IMR-90 (cell line): ENCODE data around the gene TRIO. TPM values are rescaled to one million over a fixed set of nuclear protein-coding genes. Genes with fewer than 3 reads are reported as not detected.

Experiments
- ATAC-seq: fragments of 200-7000 bp; cut with Tn5 transposase; 2 replicates; pipeline ENCODE4 v1.9.1; 2020; ENCODE audit warnings: low read depth, mild to moderate bottlenecking, moderate library complexity
- BruUV-seq: library from RNA; stranded (reverse); fragments of 400-500 nt; replicated peaks from 2 replicates; lab custom pipeline; 2021; lab: Mats Ljungman, UMichigan
- CTCF ChIA-PET: fragments of 300-600 bp; formaldehyde crosslinking; extraction: SDS; loops from one replicate; lab custom pipeline; 2021; ENCODE audit warnings: antibody characterized with exemption; lab: Yijun Ruan, JAX
- POLR2A ChIA-PET: fragments of 300-600 bp; sonication (Branson Sonifier 250); formaldehyde crosslinking; loops from one replicate; lab custom pipeline; 2022; ENCODE audit warnings: antibody characterized with exemption; ENCODE audit not compliant: unreplicated experiment; lab: Charles Lee
- DNase-seq: peaks from one replicate; pipeline ENCODE4 v3.0.0; 2013
- H2AFZ ChIP-seq: replicated peaks from 2 replicates; pipeline ENCODE3; 2013; ENCODE audit warnings: low read length, mild to moderate bottlenecking; ENCODE audit not compliant: poor library complexity
- H2AK5ac ChIP-seq: 2 replicates; pipeline ENCODE4 v1.6.1; 2013; ENCODE audit warnings: low read depth, low read length, inconsistent platforms
- H2AK9ac ChIP-seq: replicated peaks from 2 replicates; pipeline ENCODE3; 2013; ENCODE audit warnings: mild to moderate bottlenecking, low read depth, low read length, moderate library complexity; ENCODE audit not compliant: poor library complexity
- H2BK120ac ChIP-seq: 2 replicates; pipeline ENCODE4 v1.6.1; 2013; ENCODE audit warnings: low read depth, low read length, inconsistent platforms
- H2BK15ac ChIP-seq: 3 replicates; pipeline ENCODE4 v1.6.1; 2013; ENCODE audit warnings: low read depth, low read length, inconsistent platforms
- H2BK20ac ChIP-seq: 2 replicates; pipeline ENCODE4 v1.6.1; 2013; ENCODE audit warnings: low read depth, mild to moderate bottlenecking, inconsistent platforms, low read length, moderate library complexity
- H2BK5ac ChIP-seq: 2 replicates; pipeline ENCODE4 v1.6.1; 2013; ENCODE audit warnings: mild to moderate bottlenecking, low read depth, low read length, inconsistent platforms; ENCODE audit not compliant: poor library complexity, severe bottlenecking
- H3K14ac ChIP-seq: replicated peaks from 2 replicates; pipeline ENCODE4 v1.6.1; 2013; ENCODE audit warnings: low read depth, low read length, inconsistent platforms
- H3K18ac ChIP-seq: 2 replicates; pipeline ENCODE4 v1.6.1; 2013; ENCODE audit warnings: low read depth, low read length, control low read depth
- H3K23ac ChIP-seq: 2 replicates; pipeline ENCODE4 v1.6.1; 2013; ENCODE audit warnings: low read depth, low read length, inconsistent platforms
- H3K27ac ChIP-seq: 2 replicates; pipeline ENCODE4 v1.5.1; 2013; ENCODE audit warnings: mild to moderate bottlenecking, control low read depth, low read length; ENCODE audit not compliant: insufficient read depth
- H3K27me3 ChIP-seq: 2 replicates; pipeline ENCODE4 v1.6.1; 2013; ENCODE audit warnings: low read length; ENCODE audit not compliant: control insufficient read depth, insufficient read depth
- H3K36me3 ChIP-seq: 2 replicates; pipeline ENCODE4 v1.6.1; 2013; ENCODE audit warnings: low read length, mixed read lengths; ENCODE audit not compliant: control insufficient read depth, insufficient read depth
- H3K4ac ChIP-seq: 2 replicates; pipeline ENCODE4 v1.6.1; 2013; ENCODE audit warnings: low read depth, low read length, inconsistent platforms
- H3K4me1 ChIP-seq: 2 replicates; pipeline ENCODE4 v1.6.1; 2013; ENCODE audit warnings: low read length, mixed read lengths; ENCODE audit not compliant: control insufficient read depth, insufficient read depth
- H3K4me2 ChIP-seq: 2 replicates; pipeline ENCODE4 v1.6.1; 2013; ENCODE audit warnings: low read depth, mild to moderate bottlenecking, control low read depth, low read length, moderate library complexity
- H3K4me3 ChIP-seq: 2 replicates; pipeline ENCODE4 v1.5.1; 2013; ENCODE audit warnings: low read depth, mild to moderate bottlenecking, control low read depth, low read length, moderate library complexity; ENCODE audit not compliant: insufficient read depth
- H3K56ac ChIP-seq: 2 replicates; pipeline ENCODE4 v1.6.1; 2013; ENCODE audit warnings: low read length, inconsistent platforms; ENCODE audit not compliant: insufficient read depth; ENCODE audit errors: extremely low read depth
- H3K79me1 ChIP-seq, 2 experiments: 2 replicates each; pipeline ENCODE4 v1.6.1; 2013; ENCODE audit warnings: low read length in 2 of 2, inconsistent platforms in 1 of 2, low read depth in 1 of 2
- H3K9ac ChIP-seq: 2 replicates; pipeline ENCODE4 v1.6.1; 2013; ENCODE audit warnings: low read depth, low read length, control low read depth
- H3K9me1 ChIP-seq: 2 replicates; pipeline ENCODE4 v1.6.1; 2013; ENCODE audit warnings: low read length, inconsistent platforms; ENCODE audit not compliant: insufficient read depth
- H3K9me3 ChIP-seq: 2 replicates; pipeline ENCODE4 v1.6.1; 2013; ENCODE audit warnings: low read length; ENCODE audit not compliant: control insufficient read depth, insufficient read depth
- H4K20me1 ChIP-seq: 2 replicates; pipeline ENCODE4 v1.6.1; 2013; ENCODE audit warnings: low read length, inconsistent platforms; ENCODE audit not compliant: insufficient read depth
- H4K5ac ChIP-seq: 2 replicates; pipeline ENCODE4 v1.6.1; 2013; ENCODE audit warnings: mild to moderate bottlenecking, low read depth, low read length, control low read depth
- H4K8ac ChIP-seq, 2 experiments: 2 replicates each; pipeline ENCODE4 v1.6.1; 2013; ENCODE audit warnings: low read depth in 2 of 2, low read length in 2 of 2, control low read depth in 1 of 2, inconsistent platforms in 1 of 2
- H4K91ac ChIP-seq: 2 replicates; pipeline ENCODE4 v1.6.1; 2013; ENCODE audit warnings: low read depth, low read length, inconsistent platforms; ENCODE audit not compliant: insufficient read depth
- BHLHE40 ChIP-seq: fragments of 150-350 bp; IDR thresholded peaks from 2 replicates; pipeline ENCODE4 v1.6.1; 2016; ENCODE audit warnings: mild to moderate bottlenecking, low read depth, low read length
- CEBPB ChIP-seq: IDR thresholded peaks from 2 replicates; pipeline ENCODE4 v1.6.1; 2012; ENCODE audit warnings: low read depth, low read length, improper control_type of control experiment
- CHD1 ChIP-seq: IDR thresholded peaks from 2 replicates; pipeline ENCODE4 v1.6.1; 2012; ENCODE audit warnings: low read depth, low read length, improper control_type of control experiment
- ELK1 ChIP-seq: fragments of 150-350 bp; IDR thresholded peaks from 2 replicates; pipeline ENCODE4 v1.6.1; 2016; ENCODE audit warnings: low read depth, mild to moderate bottlenecking, low read length, moderate library complexity, borderline replicate concordance
- FOS ChIP-seq: fragments of 150-350 bp; IDR thresholded peaks from 2 replicates; pipeline ENCODE4 v1.6.1; 2016; ENCODE audit warnings: low read depth, low read length
- MAFK ChIP-seq: IDR thresholded peaks from 2 replicates; pipeline ENCODE4 v1.6.1; 2012; ENCODE audit warnings: low read depth, low read length, improper control_type of control experiment
- POLR2A ChIP-seq: IDR thresholded peaks from 2 replicates; pipeline ENCODE4 v1.6.1; 2012; ENCODE audit warnings: mild to moderate bottlenecking, low read depth, low read length
- RAD21 ChIP-seq: IDR thresholded peaks from 2 replicates; pipeline ENCODE4 v1.6.1; 2012; ENCODE audit warnings: low read length, improper control_type of control experiment
- RCOR1 ChIP-seq: IDR thresholded peaks from 2 replicates; pipeline ENCODE4 v1.6.1; 2012; ENCODE audit warnings: mild to moderate bottlenecking, low read length, improper control_type of control experiment; ENCODE audit not compliant: insufficient replicate concordance
- RFX5 ChIP-seq: IDR thresholded peaks from 2 replicates; pipeline ENCODE4 v1.8.0; 2012; ENCODE audit warnings: low read depth, mild to moderate bottlenecking, low read length, moderate library complexity
- SMC3 ChIP-seq: fragments of 150-350 bp; IDR thresholded peaks from 2 replicates; pipeline ENCODE4 v1.6.1; 2016; ENCODE audit warnings: low read depth, mild to moderate bottlenecking, antibody characterized with exemption, low read length, moderate library complexity
- USF2 ChIP-seq: fragments of 150-350 bp; IDR thresholded peaks from 2 replicates; pipeline ENCODE4 v1.6.1; 2017; ENCODE audit warnings: mild to moderate bottlenecking, antibody characterized with exemption, low read length, low read depth
- WGBS, 2 experiments: methylation state at CpG; one replicate each; pipeline versions ENCODE4 v1.1.5 to v1.1.7; 2013; ENCODE audit warnings: missing lambda C conversion rate in 2 of 2; ENCODE audit not compliant: insufficient read length in 1 of 2; ENCODE audit errors: extremely low coverage in 2 of 2; 5-methylcytosine and 5-hydroxymethylcytosine counted together
- dilution Hi-C: fragments of 300-500 bp; cut with HindIII; formaldehyde crosslinking; loops from one replicate; pipeline ENCODE4 v1.14.3; 2018; ENCODE audit warnings: low sequenced_read_pairs; ENCODE audit not compliant: unreplicated experiment
- in situ Hi-C: fragments of 300-500 bp; cut with MboI; formaldehyde crosslinking; loops from 3 replicates; pipeline ENCODE4 v1.14.3; 2019; ENCODE audit warnings: low sequenced_read_pairs, inconsistent platforms, mixed read lengths
- intact Hi-C: fragments of 100-400 bp; cut with micrococcal nuclease; formaldehyde crosslinking; loops from 2 replicates; pipeline ENCODE4 v1.10.0; 2022
- polyA plus RNA-seq, 3 experiments: library from polyadenylated mRNA; depleted of rRNA; stranded (reverse); fragments of >200 nt; gene quantifications; 2 replicates each; pipeline ENCODE4 v1.2.3, GENCODE V29; 2012; ENCODE audit warnings: low replicate concordance in 1 of 3
- total RNA-seq: library from RNA; depleted of rRNA; stranded (reverse); fragments of >200 nt; gene quantifications from 2 replicates; pipeline ENCODE4 v1.2.3, GENCODE V29; 2012

Gene TRIO
- total and polyA plus RNA-seq, 2 of the 4 experiments (the other 2 are of a cell fraction) = 206 to 522 TPM

GRCh38 chr5:14190194-14191164 lies 47.3 kb downstream of the TRIO start:
- H4K5ac ChIP-seq = peak overlapping the region; percentile 93
- H3K56ac ChIP-seq = peak overlapping the region; percentile 91
- H3K18ac ChIP-seq = peak overlapping the region; percentile 96
- H3K9me1 ChIP-seq = peaks cover 23% of the 10 kb centered on the region
- in situ Hi-C loops (no loop called here), dilution Hi-C loops (no loop called here), intact Hi-C loops (loop anchor here (5.0 kb wide), 3 partner anchors 33 to 203 kb away; no protein-coding TSS in a partner anchor)
- peak overlapping the region; percentile 96 for H2BK120ac ChIP-seq
- H4K91ac ChIP-seq = peak overlapping the region; percentile 97
- no peaks in the 10 kb centered on the region for H3K27me3 ChIP-seq
- peak overlapping the region; percentile 99 for H2AK5ac ChIP-seq
- H4K20me1 ChIP-seq = peaks cover 64% of the 10 kb centered on the region
- H3K14ac ChIP-seq = peak overlapping the region; percentile 97
- H3K36me3 ChIP-seq = peaks cover 4% of the 10 kb centered on the region
- no peak overlapping the region for H2AFZ ChIP-seq
- peak overlapping the region; percentile 99 for H3K27ac ChIP-seq
- WGBS, 2 experiments = 0% methylated on average over 1 of the region's 13 CpGs; no CpG with 5 or more reads in 1 of the 2 experiments
- peak overlapping the region; percentile 34 for H2AK9ac ChIP-seq
- TSS peak; percentile 2 for BruUV-seq
- H2BK20ac ChIP-seq = peak overlapping the region; percentile 82
- POLR2A ChIA-PET = interaction anchor here (0.6 to 0.8 kb wide), 2 partner anchors 34 to 179 kb away, joined by 3 read pairs; no protein-coding TSS in a partner anchor
- H3K23ac ChIP-seq = peak overlapping the region; percentile 97
- H3K4me1 ChIP-seq = peaks cover 29% of the 10 kb centered on the region
- H3K4me3 ChIP-seq = no peak overlapping the region
- H3K9ac ChIP-seq = peak overlapping the region; percentile 84
- H2BK15ac ChIP-seq = peak overlapping the region; percentile 68; the same call in 2 of the 3 replicates
- DNase-seq (peak; percentile 99), ATAC-seq (peak; percentile 83)
- H3K4ac ChIP-seq = peak overlapping the region; percentile 95
- peak overlapping the region; percentile 83 for H3K4me2 ChIP-seq
- peak overlapping the region; percentile 78 to 93 for H4K8ac ChIP-seq
- peaks cover 0 to 22% of the 10 kb centered on the region in 2 experiments; a peak in 2 of 4 replicates for H3K79me1 ChIP-seq
- CTCF ChIA-PET = interaction anchor here (0.6 kb wide), 1 partner anchor 31 kb away, joined by 7 read pairs; no protein-coding TSS in a partner anchor
- H2BK5ac ChIP-seq = peak overlapping the region; percentile 100
- no peaks in the 10 kb centered on the region for H3K9me3 ChIP-seq
- TF ChIP-seq CHD1 (peak; percentile 46; the same call in 1 of the 2 replicates), RCOR1 (peak; percentile 10), FOS (peak; percentile 97), RAD21 (peak; percentile 25), SMC3 (no peak; the same call in 1 of the 2 replicates), USF2 (no peak), CEBPB (peak; percentile 87), MAFK (peak; percentile 55), RFX5 (no peak), BHLHE40 (peak; percentile 51; the same call in 1 of the 2 replicates), ELK1 (no peak), POLR2A (peak; percentile 51; the same call in 1 of the 2 replicates)
